Activated T-helper 1 cell treated with anti-CD3 and anti-CD28 coated beads, Interleukin-12 subunit alpha, Interleukin-12 subunit beta, Interleukin-2, Interleukin-4 antibody, amounts not matched to agents 30 ng/mL and 10 ng/mL and 1 ng/mL, durations not matched to agents 14 hours and 24 hours and 36 hours (primary cell): ENCODE measurements around the gene APAF1. TPM values are rescaled to one million over a fixed set of nuclear protein-coding genes. Genes with fewer than 3 reads are reported as not detected.
A peak's percentile ranks its signal among the peaks of the same experiment; 100 is the strongest.

ENCODE experiments used
- DNase-seq: peaks from one replicate; pipeline ENCODE4 v3.0.0; 2021; ENCODE audit warnings: low spot score
- H3K27ac Mint-ChIP-seq: one replicate; pipeline ENCODE4 v1.8.0; 2021; ENCODE audit warnings: mild to moderate bottlenecking, mixed read lengths
- H3K27me3 Mint-ChIP-seq: one replicate; pipeline ENCODE4 v1.8.0; 2022; ENCODE audit warnings: mild to moderate bottlenecking, moderate library complexity, mixed read lengths; ENCODE audit not compliant: insufficient read depth
- H3K36me3 Mint-ChIP-seq: one replicate; pipeline ENCODE4 v1.8.0; 2021; ENCODE audit warnings: low read depth, mixed read lengths
- H3K4me1 Mint-ChIP-seq: one replicate; pipeline ENCODE4 v1.8.0; 2021; ENCODE audit warnings: low read depth, mixed read lengths
- H3K4me3 Mint-ChIP-seq: one replicate; pipeline ENCODE4 v1.8.0; 2021; ENCODE audit warnings: mild to moderate bottlenecking, moderate library complexity, mixed read lengths
- H3K9me3 Mint-ChIP-seq: one replicate; pipeline ENCODE4 v1.8.0; 2021; ENCODE audit warnings: mixed read lengths
- intact Hi-C: fragments of 100-400 bp; cut with micrococcal nuclease; formaldehyde crosslinking; loops from one replicate; pipeline ENCODE4 v1.15.1; 2024
- total RNA-seq: library from RNA; stranded (reverse); gene quantifications from 2 replicates; pipeline ENCODE4 v1.2.3, GENCODE V29; 2022

The APAF1 gene
- total RNA-seq, 1 donor from 2014 or later, result 23.9 TPM

DNA sequence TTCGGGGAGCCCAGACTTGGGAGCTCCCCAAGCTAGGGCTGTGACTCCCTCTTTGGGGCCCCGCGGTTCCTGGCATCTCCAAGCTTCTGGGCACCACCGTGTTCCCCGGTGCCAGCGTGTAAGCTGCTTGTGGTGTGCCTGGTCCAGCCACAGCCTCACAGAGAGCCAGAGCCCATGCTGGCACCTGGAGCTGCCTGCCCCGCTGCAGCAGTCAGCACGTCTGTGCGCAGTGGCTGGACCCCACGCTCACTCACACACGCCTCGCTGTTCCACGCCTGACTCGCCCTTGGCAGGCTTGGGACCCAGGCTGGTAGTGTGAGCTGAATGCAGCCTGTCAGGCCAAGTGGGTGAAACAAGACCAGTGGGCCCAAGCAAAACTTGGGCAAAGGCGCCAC is 34.5 kb downstream of the APAF1 start:
- H3K4me1 Mint-ChIP-seq, result no peaks in the 10 kb centered on the region
- intact Hi-C loops, result no loop called here
- peaks cover 32% of the 10 kb centered on the region for H3K36me3 Mint-ChIP-seq
- no peak for DNase-seq
- H3K9me3 Mint-ChIP-seq, result no peaks in the 10 kb centered on the region
- H3K27me3 Mint-ChIP-seq, result no peaks in the 10 kb centered on the region
- H3K4me3 Mint-ChIP-seq, result no peak overlapping the region
- H3K27ac Mint-ChIP-seq, result no peak overlapping the region

DNA sequence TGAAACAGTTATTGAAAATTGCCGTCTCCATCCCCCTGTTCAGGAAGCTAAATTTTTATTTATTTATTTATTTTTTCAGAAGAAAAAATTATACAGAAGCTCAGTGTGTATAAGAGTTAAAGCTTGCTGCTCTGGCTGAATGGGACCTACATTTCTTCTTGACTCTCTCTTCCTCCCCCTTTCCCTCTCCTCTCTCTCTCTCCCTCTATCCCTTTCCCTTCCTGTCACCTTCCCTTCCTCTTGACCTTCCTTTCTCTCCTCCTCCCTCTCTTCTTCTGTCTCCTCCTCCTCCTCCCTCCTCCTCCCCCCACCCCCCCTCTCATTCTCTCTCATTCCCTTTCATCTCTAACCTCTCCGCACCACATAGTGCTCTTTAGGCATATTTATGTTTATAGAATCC is 39.1 kb downstream of the APAF1 start:
- Mint-ChIP-seq H3K4me1 (no peaks in the 10 kb centered on the region), H3K27me3 (no peaks in the 10 kb centered on the region), H3K27ac (no peak overlapping the region), H3K9me3 (no peaks in the 10 kb centered on the region), H3K36me3 (peaks cover 49% of the 10 kb centered on the region), H3K4me3 (no peak overlapping the region)
- intact Hi-C loops, result no loop called here
- DNase-seq, result no peak

DNA sequence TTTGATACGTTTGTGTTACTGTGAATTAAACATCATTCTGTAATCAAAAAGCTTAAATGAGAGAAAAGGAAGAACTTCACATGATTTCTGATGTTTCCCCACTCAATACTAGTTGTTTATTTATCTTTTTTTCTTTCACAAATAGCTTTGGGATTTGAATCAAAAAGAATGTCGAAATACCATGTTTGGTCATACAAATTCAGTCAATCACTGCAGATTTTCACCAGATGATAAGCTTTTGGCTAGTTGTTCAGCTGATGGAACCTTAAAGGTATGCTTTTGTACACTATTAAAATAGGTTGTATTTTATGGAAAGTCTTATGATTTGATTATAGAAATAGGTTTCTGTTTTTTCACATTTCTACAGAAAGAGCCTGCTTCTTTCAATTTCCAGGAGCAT is 41.5 kb downstream of the APAF1 start:
- Mint-ChIP-seq H3K4me3 (no peak overlapping the region), H3K4me1 (peaks cover 6% of the 10 kb centered on the region), H3K36me3 (peaks cover 52% of the 10 kb centered on the region), H3K9me3 (no peaks in the 10 kb centered on the region), H3K27me3 (no peaks in the 10 kb centered on the region), H3K27ac (no peak overlapping the region)
- no peak for DNase-seq
- intact Hi-C loops, result no loop called here

DNA sequence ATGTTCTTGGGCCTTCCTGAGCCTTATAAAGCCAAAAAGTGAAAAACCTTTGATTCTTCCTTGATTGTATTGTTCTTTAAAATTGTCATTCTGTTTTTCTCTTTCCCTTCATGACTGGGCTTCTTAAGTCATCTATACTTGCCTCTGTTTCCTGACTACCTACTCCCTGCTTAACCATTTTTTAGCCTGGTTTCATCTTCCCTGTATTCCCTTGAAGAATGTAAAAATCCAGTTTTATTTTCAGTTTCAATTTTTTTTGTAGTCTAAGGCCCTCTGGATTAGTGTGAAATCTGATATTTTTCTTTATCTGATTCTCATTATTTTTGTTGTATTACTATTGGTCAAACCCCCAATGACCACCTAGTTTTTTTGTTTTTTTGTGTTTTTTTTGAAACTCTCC is 46.3 kb downstream of the APAF1 start:
- Mint-ChIP-seq H3K27ac (no peak overlapping the region), H3K4me1 (peaks cover 16% of the 10 kb centered on the region)

DNA sequence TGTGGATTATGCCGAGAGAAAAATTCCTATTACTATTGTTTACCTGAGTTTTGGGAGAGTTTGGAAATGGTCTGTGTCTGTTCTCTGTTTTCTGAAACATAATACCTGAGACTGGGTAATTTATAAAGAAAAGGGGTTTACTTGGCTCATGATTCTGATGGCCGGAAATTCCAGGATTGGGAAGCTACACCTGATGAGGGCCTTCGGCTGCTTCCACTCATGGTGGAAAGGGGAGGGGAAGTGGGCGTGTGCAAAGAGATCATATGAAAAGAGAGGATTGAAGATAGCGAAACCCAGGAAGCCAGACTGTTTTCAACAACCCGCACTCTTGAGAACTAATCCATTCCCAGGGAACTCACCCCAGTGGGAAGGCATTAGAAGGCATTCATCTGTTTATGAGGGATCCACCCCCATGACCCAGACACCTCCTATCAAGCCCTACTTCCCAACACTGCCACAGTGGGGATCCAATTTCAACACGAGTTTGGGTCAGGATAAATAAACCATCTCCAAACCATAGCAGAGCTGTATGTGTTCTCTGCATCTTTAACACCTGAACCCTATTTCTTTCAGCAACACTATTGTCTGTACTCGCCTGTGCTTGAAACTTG is 51.1 kb downstream of the APAF1 start:
- Mint-ChIP-seq H3K4me3 (no peak overlapping the region), H3K27ac (no peak overlapping the region), H3K36me3 (peaks cover 32% of the 10 kb centered on the region), H3K27me3 (no peaks in the 10 kb centered on the region), H3K9me3 (no peaks in the 10 kb centered on the region), H3K4me1 (peaks cover 27% of the 10 kb centered on the region)
- no peak for DNase-seq
- intact Hi-C loops, result no loop called here

More for the DNA sequence above, 46.3 kb downstream of the APAF1 start:
- H3K9me3 Mint-ChIP-seq, result no peaks in the 10 kb centered on the region
- no peaks in the 10 kb centered on the region for H3K27me3 Mint-ChIP-seq
- peaks cover 39% of the 10 kb centered on the region for H3K36me3 Mint-ChIP-seq
- H3K4me3 Mint-ChIP-seq, result no peak overlapping the region
- no peak for DNase-seq
- intact Hi-C loops, result no loop called here

DNA sequence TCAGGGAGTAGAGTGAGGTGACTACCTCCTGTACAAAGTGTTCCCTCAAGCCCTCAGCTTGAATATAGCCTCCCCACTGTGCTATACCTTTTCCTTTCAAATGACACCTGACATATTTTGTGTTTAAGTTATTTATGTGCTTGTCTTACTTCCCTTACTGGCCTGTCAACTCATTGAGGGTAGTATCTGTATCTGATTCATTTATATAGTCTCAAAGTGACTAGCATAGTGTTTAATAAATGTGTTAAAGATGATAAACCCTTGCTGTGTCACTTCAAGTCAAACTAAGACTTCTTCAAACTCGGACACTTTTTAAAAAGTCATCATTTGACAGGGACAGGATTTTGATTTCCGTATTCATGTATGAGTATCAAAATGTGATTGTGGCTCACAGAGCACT is 52.1 kb downstream of the APAF1 start:
- no peak overlapping the region for H3K4me3 Mint-ChIP-seq
- no peaks in the 10 kb centered on the region for H3K9me3 Mint-ChIP-seq
- H3K27ac Mint-ChIP-seq, result no peak overlapping the region
- no peak for DNase-seq
- H3K27me3 Mint-ChIP-seq, result no peaks in the 10 kb centered on the region
- intact Hi-C loops, result no loop called here
- peaks cover 28% of the 10 kb centered on the region for H3K36me3 Mint-ChIP-seq
- H3K4me1 Mint-ChIP-seq, result peaks cover 26% of the 10 kb centered on the region

DNA sequence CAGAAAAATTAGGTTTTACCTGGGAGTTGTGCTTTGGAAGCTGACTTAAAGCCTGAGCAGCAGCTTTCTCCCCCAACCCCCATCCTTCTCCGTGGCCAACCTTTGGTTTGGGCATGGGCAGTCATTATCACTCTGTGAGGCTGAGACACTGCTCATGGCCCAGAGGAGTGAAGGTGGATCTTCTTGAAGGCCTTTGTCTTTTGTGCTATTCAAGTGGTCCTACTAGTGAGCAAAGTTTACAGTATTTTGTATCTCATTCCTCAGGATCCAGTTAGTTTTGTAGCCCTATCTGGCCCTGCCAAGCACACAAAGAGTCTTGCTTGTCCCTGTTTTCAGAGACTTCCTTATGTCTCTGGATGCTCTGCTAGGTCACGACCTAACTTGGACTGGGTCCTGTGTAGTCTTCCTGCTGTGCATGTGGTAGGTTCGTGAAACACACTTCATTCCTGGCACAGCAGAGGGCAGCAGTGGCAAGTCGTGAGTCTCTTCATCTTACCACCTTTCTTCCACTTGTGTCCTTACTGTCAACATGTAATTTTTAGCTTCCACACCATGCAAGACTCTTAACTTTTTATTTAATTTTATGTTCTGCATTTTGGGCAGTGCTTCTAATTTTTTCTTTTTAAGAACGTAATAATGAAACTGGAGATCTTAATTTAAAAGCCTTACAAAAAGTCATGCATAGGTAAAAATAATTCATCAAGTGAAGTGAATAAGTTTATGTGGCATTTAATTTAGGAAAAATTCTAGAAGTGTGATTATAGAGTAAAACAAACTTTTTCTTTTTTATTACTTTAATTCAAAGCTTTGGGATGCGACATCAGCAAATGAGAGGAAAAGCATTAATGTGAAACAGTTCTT is 53.7 kb downstream of the APAF1 start:
- peaks cover 21% of the 10 kb centered on the region for H3K4me1 Mint-ChIP-seq
- H3K27ac Mint-ChIP-seq, result no peak overlapping the region
- intact Hi-C loops, result loop anchor here (1.0 kb wide), 3 partner anchors 44 to 299 kb away; no protein-coding TSS in a partner anchor
- no peaks in the 10 kb centered on the region for H3K27me3 Mint-ChIP-seq
- H3K9me3 Mint-ChIP-seq, result no peaks in the 10 kb centered on the region
- peak; percentile 26 for DNase-seq
- H3K4me3 Mint-ChIP-seq, result no peak overlapping the region
- H3K36me3 Mint-ChIP-seq, result peaks cover 23% of the 10 kb centered on the region

DNA sequence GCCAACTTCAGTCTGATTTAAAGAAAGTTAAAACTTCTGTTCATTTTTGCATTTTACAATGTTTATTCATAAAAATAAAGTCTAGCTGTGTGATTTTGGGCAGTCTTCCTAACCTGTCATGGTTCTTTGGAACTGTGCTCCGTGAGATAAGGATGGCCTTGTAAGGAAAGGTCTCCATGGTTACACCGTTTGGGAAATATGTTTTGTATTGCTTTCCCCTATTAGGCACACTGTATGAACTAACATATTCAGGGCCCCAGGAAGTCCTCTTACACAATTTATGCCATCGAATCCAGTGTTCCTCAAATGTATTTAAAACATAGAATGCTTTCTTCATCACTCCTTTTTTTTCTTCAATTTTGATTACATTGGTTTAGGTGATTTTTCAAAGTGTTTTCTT is 54.5 kb downstream of the APAF1 start:
- peaks cover 17% of the 10 kb centered on the region for H3K4me1 Mint-ChIP-seq
- H3K9me3 Mint-ChIP-seq, result no peaks in the 10 kb centered on the region
- intact Hi-C loops, result loop anchor here (1.0 kb wide), 3 partner anchors 44 to 299 kb away; no protein-coding TSS in a partner anchor
- H3K27me3 Mint-ChIP-seq, result no peaks in the 10 kb centered on the region
- H3K27ac Mint-ChIP-seq, result no peak overlapping the region
- no peak overlapping the region for H3K4me3 Mint-ChIP-seq
- DNase-seq, result no peak
- H3K36me3 Mint-ChIP-seq, result peaks cover 19% of the 10 kb centered on the region

DNA sequence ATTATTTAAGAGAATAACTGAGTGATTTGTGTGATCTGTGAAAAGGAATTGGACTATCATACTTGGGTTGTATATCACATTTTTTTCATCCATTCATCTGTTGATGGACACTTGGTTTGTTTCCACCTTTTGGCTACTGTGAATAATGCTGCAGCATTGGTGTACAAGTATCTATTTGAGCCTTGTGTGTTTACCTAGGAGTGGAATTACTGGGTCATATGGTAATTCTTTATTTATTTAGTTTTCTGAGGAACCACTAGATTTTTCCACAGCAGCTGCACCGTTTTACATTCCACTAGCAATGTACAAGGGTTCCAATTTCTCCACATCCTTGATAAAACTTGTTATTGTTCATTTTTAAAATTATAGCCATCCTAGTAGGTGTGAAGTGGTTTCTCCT is 56.1 kb downstream of the APAF1 start:
- Mint-ChIP-seq H3K27ac (no peak overlapping the region), H3K4me1 (peaks cover 17% of the 10 kb centered on the region), H3K9me3 (no peaks in the 10 kb centered on the region), H3K27me3 (no peaks in the 10 kb centered on the region), H3K4me3 (no peak overlapping the region), H3K36me3 (peaks cover 17% of the 10 kb centered on the region)
- DNase-seq, result no peak
- intact Hi-C loops, result loop anchor here (2.0 kb wide), 1 partner anchor 24 kb away; no protein-coding TSS in a partner anchor

DNA sequence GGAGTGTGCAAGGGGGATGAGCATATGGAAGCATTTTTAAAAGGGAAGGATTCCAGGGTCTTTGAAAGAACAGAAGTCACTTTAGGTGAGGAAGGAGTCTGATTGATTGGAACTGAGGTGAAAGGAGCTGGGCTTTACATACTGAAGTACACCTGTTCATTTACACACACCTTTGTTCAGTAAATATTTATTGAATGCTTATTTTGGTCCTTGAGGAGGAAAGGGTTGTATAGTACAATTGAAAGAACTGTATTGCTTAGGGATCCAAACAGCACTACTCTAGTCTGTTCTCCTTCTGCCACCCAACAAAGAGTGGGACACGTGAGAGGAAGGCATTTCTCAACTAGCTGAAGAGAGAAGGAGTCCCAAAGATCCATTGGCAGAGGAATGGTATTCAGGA is 63.9 kb downstream of the APAF1 start:
- Mint-ChIP-seq H3K27ac (peak overlapping the region; percentile 10), H3K36me3 (peaks cover 29% of the 10 kb centered on the region), H3K4me3 (no peak overlapping the region)

DNA sequence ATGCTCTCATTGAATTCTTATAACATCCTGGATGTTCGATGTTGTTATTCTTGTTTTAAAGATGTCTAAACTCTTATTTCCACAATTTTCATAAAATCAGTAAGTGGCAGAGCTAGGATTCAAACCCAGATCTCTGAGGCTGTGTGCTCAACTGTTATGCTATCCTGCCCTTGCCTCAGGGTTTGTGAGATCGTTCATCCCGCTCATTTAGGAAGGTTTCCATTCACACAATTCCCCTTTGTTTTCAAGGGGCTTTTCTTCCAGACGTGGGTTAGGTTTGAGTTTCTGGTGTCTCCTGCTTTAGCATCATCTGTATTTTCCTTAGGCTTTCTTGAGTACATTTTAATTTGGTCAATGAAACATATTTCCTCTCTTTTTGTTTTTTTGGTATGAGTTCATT is 69.3 kb downstream of the APAF1 start:
- Mint-ChIP-seq H3K9me3 (no peaks in the 10 kb centered on the region), H3K4me3 (no peak overlapping the region), H3K27ac (no peak overlapping the region), H3K36me3 (peaks cover 35% of the 10 kb centered on the region), H3K27me3 (no peaks in the 10 kb centered on the region), H3K4me1 (no peaks in the 10 kb centered on the region)
- no peak for DNase-seq
- intact Hi-C loops, result no loop called here

More for the DNA sequence above, 63.9 kb downstream of the APAF1 start:
- Mint-ChIP-seq H3K9me3 (no peaks in the 10 kb centered on the region), H3K27me3 (no peaks in the 10 kb centered on the region), H3K4me1 (no peaks in the 10 kb centered on the region)
- DNase-seq, result no peak
- intact Hi-C loops, result no loop called here

DNA sequence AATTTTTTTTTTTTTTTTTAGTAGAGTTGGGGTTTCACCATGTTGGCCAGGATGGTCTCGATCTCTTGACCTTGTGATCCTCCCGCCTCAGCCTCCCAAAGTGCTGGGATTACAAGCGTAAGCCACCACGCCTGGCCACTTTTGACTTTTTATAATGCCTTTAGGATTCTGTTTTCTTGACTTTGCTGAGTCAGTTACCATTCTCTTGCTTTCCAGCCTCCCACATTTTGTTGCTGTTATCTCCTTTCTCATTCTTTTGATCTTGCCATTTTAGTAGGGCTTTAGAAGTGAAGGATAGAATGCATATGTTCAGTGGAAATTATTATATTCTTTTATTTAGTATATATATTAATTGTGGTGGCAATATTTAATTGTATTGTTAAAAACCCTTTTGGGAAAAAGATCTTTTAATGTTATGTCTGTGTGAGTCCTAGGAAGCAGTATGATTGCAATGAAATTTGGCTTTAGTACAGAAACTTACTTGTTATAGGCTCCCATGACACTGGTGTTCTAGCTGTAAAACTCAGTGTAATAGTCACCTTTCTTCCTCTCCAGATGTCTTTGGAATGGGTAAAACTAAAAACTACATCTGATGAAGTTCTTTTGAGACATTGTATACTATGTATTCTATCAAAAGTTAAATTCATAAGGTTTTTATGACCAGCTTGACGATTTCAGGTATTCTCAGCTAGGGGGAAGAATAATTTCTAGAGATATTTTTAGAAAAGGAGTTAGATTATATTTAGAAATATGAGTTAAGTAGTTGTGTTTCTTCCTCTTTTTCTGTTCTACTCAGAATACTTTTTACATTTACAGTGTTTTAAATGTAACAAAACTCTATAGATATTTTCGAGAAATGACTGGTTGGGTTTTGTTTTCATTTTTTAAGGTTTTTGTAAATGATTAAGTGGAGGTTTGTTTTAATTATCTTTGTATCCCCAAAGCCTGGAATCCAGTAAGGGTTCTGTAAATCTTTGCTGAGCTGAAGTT is 74.7 kb downstream of the APAF1 start:
- intact Hi-C loops, result no loop called here

More for the DNA sequence above, 74.7 kb downstream of the APAF1 start:
- H3K9me3 Mint-ChIP-seq, result no peaks in the 10 kb centered on the region
- H3K27ac Mint-ChIP-seq, result no peak overlapping the region
- H3K4me1 Mint-ChIP-seq, result peaks cover 7% of the 10 kb centered on the region
- peaks cover 32% of the 10 kb centered on the region for H3K36me3 Mint-ChIP-seq
- no peak overlapping the region for H3K4me3 Mint-ChIP-seq
- DNase-seq, result no peak
- no peaks in the 10 kb centered on the region for H3K27me3 Mint-ChIP-seq
